ENCODE measurements around the gene AGAP1.

Gene AGAP1

DNA sequence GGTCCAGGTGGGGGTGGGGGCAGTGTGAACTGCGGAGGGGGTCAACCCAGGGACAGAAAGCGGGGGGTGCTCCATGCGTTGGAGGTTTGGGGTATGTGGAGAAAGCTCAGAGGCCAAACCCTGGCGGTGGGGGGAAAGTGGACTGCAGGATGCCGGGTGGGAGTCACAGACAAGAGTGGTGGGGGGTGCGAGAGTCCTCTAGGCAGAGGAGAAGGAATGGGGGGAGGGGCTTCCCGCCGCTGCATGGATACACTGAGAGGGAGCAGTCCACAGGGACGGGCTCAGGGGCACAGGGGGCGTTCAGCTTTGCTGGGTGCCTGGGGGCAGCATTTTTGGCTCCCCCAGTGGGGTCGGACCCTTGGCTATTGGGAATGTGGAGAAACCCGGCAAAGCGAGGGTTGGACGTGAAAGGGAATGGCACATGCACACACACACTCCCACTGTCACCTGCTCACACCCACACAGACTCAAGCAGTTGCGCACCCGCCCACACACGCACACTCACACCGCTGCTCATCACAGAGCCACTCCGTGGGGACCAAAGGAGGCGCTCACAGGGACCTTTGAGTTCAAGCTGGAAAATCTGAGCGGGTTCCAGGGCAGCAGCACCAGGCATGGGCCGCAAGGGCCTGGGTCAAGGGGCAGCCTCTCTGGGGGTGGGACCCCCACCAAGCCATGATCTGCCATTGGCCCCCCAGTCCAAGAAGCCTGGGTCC is 666.7 kb downstream of the AGAP1 start:
- no peak for DNase-seq

GRCh38 chr2:236161082-236161462 is 667.2 kb downstream of the AGAP1 start:
- DNase-seq = no peak

- DNase-seq = no peak
Measured at GRCh38 chr2:236161531-236161930, 667.7 kb downstream of the AGAP1 start.

- DNase-seq = no peak
Measured at GRCh38 chr2:236162031-236162845, 668.4 kb downstream of the AGAP1 start.

GRCh38 chr2:236162882-236163470 is 669.1 kb downstream of the AGAP1 start:
- DNase-seq = no peak

DNA sequence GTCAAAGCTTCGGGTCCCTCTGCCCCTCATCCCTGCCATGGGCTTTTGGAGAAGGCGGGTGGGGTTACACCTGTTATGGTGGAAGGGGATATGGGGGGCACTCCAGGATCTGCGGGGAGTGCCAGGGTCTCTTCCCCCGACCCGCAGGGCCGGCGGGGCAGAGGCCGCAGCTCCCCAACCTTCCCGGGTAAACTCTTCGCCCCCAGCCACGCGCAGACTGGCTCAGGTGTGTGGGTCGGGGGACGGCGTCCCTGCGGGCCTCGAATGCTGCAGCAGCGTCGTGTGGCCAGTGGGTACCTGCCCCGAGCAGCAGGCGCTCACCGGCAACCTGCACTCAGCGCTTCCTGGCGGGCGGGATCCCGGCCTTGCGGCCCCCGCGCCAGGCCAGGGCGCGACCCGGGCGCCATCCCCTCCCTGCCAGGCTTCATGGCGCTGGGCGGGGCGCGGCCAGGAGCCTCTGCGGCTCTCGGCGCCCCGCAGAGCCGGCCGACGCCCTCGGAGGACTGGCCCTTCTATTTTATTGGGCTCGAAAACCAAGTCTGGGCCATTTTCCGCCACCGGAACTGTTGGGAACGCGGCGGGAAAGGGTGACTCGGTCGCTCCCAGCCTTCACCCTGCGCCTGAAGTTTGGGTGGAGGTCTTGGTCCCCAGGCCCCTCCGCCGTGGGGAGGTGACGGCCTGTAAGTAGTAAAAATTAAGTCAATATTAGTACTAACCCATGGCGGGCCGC is 669.8 kb downstream of the AGAP1 start:
- no peak for DNase-seq

DNA sequence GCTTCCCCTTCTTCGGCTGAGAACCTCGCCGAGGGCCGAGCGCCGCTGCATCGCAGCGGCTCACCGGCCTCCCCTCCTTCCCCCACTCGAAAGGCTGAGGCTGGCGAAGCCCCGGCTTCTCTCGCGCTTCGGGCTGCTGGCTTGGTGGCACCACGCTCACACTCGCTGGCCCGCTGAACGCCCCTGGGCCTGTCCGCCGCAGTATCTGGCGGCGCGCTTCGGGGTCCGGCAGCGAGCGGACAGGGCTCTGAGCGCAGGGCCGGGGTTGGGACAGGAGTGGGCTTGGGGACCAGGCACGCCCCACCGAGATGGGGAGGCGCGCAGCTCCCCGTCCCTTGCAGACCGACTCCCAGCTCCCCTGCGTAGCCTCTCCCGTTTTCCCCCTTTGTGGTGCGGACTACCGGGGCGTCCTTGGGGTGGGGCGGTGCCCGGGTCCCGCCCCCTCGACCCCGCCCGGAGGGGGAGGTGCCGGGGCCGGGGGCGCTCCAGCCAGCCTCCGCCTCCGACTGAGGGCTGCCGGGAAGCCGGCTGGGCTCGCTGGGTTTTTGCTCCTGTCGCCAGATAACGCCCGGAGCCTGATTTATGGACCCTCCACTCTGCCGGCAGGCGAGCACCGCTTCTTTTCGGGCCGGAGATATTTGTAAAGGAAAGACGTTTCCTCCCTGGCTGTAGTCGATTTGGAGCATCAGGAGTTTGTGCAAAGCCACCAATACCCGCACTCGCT is 670.5 kb downstream of the AGAP1 start:
- no peak for DNase-seq

GRCh38 chr2:236164925-236165841 is 671.3 kb downstream of the AGAP1 start:
- DNase-seq = no peak

GRCh38 chr2:236165842-236166795 is 672.3 kb downstream of the AGAP1 start:
- DNase-seq = no peak

DNA sequence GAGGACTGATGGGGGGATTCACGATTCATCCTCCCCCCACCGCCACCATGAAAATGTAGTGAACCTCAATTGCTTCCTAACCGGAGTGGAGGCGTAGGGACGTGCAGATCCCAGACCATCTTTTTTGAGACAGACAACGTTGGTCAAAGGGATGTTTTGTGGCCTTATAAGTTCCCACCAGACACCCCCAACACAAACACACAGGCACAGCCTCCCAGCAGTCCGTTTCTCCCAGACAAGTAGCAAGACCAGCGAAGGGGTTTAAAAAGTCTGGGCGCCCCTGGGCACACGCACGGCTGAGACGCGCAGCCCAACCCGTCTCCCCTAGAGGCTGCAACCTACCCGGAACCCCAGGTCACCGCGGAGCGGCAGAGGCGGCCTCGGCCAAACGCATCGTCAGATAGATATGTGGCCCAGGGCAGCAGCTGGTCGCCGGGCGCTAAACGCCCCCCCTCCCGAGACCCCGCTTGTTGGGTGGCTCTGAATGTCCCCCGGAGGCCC is 673.0 kb downstream of the AGAP1 start:
- DNase-seq = no peak

GRCh38 chr2:236167297-236168109 is 673.7 kb downstream of the AGAP1 start:
- no peak for DNase-seq

- DNase-seq = no peak
Measured at GRCh38 chr2:236168110-236169080, 674.6 kb downstream of the AGAP1 start, which contains the start of gene GBX2. Gene GBX2, minus strand, starts transcription at chr2:236168386. Its CDS starts 415 bp downstream, at chr2:236167971.

DNA sequence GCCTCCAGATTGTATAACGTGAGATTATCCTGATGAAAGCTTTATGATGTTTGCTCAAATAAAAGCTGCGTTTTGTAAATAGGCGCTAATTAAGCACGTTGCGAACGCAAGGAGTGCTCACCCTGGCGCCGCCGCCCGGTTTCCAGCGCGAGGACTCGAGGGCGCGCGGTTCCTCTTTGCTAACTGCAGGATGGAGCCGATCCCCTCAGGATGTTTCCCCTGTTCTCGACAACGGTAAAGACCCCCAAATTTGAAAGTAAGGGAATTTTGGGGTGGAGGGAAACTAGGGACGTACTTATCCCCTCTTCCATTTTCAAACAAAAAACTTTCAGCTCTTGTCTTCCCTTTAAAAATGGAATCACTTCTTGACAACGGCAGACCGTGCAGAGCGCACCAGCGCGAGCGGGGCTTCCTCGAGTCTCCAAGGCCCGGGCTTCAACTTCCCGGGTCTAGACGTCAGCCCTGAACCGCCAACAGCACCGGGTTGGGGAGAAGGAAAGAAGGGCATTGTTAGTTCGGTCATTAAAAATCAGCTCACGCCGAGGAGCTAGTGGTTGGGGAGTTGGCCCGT is 675.4 kb downstream of the AGAP1 start:
- DNase-seq = no peak

GRCh38 chr2:236169741-236170589 is 676.1 kb downstream of the AGAP1 start:
- no peak for DNase-seq

DNA sequence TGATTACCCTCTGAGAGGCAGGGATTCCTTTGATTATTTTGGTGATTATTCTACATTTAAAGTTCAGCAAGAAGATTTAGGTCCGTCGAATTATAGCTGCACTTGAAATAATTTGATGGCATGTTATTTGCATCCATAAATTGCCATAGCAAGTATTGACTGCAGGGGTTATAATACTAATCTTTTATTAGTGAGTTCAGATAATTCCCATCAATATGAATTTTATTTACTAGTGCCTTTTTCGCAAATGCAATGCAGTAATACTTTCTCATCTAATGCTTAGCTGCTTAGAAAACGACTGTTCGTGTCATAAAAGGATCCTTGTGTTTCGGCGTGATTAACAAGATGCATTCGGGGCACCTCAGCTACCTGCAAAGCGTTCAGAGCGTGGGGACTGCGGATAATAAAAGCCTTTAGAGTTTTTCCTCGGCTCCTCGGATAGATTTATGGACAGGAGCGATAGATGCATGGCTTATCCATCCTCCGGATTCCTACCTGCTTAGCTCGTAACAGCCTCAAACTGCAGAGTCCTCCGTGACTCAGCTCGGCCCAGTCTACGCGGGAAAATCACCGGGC is 676.8 kb downstream of the AGAP1 start:
- DNase-seq = no peak

- no peak for DNase-seq
Measured at GRCh38 chr2:236171181-236171679, 677.4 kb downstream of the AGAP1 start.

Measured in stimulated activated CD8-positive, alpha-beta memory T cell treated with anti-CD3 and anti-CD28 coated beads, Interleukin-4, amount 100 ng/mL, for 48 hours (primary cell).